ENCODE measurements around the gene RALGPS1.

Gene RALGPS1

DNA sequence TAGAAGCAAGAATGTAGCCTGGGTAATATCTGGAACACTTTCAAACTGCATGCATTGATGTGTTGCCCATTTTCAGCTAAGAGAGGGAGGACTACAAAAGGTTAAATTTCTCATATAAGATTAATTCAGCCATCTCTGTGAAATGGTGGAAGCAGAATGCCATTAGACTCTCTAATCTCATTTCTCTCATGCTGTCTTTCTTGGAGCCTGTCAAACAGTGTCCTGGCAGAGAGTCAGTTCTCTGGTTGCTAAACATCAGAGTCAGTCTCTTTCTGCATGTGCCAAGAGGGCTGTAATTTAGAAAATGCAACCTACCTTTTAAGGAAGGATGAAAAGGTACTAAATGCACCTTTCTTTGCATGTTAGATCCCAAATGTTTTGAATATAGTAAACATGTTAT, 349.1 kb downstream of the RALGPS1 start:
- ATAC-seq (replicated peaks) (no peak), DNase-seq (no peak)
- Mint-ChIP-seq H3K27ac (no peak overlapping the region), H3K4me1 (ENCODE audit: low read depth in 2 of 2) (no peaks in the 10 kb centered on the region), H3K4me3 (no peak overlapping the region), H3K27me3 (no peaks in the 10 kb centered on the region), H3K9me3 (no peaks in the 10 kb centered on the region), H3K36me3 (ENCODE audit: insufficient read depth) (no peaks in the 10 kb centered on the region)

DNA sequence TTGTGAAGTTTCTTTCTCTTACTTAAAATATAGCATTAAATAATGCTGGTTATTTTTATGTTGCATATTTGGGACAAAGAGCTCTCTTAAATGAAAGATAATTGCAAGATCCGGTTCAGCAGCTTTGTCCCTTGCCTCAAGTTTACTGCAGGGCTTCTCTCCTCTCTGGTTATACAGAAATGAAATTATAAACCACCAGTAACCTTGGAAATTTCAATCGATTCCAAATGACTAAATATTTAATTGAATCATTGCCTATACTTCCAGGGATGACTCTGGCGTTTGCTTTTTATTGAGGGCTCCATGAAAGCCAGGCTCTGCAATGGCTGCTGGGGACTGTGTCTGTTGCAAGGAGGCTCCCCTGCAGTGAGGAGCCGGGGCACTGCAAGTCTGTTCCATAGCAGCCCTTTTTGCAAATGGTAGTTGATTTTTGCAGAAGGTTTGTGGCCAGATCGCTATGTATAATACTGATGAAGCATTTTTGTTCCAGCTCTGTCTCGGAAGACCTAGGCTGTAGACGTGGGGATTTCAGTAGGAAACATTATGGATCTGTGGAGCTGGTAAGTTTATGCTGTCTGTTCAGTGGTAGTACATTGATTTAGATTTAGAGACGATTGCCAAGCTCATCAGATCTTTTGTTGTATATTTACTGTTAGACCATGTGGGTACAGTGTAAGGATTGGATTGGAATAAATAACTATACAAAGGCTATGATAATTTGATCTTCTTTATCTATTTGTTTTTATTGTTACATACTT, 350.1 kb downstream of the RALGPS1 start, which contains the start of gene GARNL3:
GARNL3 (plus strand) TSS at position 313 of the 758 bp plus-strand sequence; CDS start at position 417, 104 bp downstream.
- Mint-ChIP-seq H3K4me1 (ENCODE audit: low read depth in 2 of 2) (no peaks in the 10 kb centered on the region), H3K9me3 (no peaks in the 10 kb centered on the region), H3K4me3 (no peak within 1 kb of the TSS), H3K27me3 (no peaks in the 10 kb centered on the region), H3K36me3 (ENCODE audit: insufficient read depth) (no peaks in the 10 kb centered on the region), H3K27ac (no peak within 1 kb of the TSS)
- ATAC-seq (replicated peaks) (no peak), DNase-seq (no peak)

DNA sequence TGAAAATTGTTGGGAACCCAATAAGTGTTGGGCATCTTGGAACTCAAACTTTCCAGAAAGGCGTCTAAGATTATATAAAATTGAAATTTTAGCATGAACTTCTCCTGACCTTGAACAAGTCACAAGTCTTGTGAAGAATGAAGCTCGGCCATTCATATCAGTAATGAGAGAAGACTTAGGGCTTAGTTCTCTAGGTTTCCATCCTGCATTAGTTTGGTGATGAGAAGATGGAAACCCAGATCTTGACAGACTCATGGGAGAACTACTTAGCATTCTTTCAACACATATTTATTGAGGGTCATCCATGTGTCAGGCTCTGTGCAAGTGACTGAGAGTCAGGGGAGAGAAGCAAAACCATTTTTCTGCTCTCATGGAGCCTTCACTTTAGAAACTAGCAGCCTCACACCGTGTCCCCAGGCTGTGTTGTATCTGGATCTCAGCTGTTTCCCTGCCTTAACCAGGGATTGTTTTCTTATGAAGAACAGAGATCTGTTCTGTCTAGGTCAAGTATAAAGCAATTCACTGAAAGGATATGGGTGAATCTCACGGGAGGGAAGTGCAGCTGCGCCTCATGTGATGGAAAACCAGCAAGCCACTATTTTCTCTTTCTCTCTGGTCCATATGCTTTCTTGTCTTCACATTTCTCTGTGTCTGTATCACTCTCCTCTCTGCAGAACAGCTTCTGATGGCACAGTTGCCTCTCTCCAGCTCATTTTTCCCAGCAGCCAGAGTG, 353.4 kb downstream of the RALGPS1 start:
- Mint-ChIP-seq H3K4me3 (no peak overlapping the region), H3K4me1 (ENCODE audit: low read depth in 2 of 2) (no peaks in the 10 kb centered on the region), H3K27ac (peak overlapping the region in 1 of 2 donors; percentile 74), H3K36me3 (ENCODE audit: insufficient read depth) (no peaks in the 10 kb centered on the region), H3K27me3 (no peaks in the 10 kb centered on the region), H3K9me3 (no peaks in the 10 kb centered on the region)
- ATAC-seq (replicated peaks): no peak
- DNase-seq: no peak

DNA sequence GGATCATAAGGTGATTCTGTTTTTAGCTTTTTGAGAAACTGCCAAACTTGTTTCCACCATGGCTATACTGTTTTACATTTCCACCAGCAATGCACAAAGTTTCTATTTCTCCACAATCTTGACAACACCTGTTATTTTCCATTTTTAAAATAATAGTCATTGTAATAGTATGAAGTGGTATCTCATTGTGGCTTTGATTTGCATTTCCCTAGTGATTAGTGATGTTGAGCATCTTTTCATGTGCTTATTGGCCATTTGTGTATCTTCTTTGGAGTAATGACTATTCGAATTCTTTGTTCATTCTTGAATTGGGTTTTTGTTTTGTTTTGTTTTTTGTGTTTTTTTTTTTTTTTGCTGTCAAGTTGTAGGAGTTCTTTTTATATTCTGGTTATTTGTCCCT, 354.9 kb downstream of the RALGPS1 start:
- Mint-ChIP-seq H3K27me3 (no peaks in the 10 kb centered on the region), H3K4me1 (ENCODE audit: low read depth in 2 of 2) (no peaks in the 10 kb centered on the region), H3K36me3 (ENCODE audit: insufficient read depth) (no peaks in the 10 kb centered on the region), H3K4me3 (no peak overlapping the region), H3K27ac (no peak overlapping the region), H3K9me3 (no peaks in the 10 kb centered on the region)
- ATAC-seq (replicated peaks) (no peak), DNase-seq (no peak)

Data from effector memory CD8-positive, alpha-beta T cell (primary cell).